NCI-H345 (cell line): ENCODE results near the gene LIMS2.

Source experiments
- DNase-seq: peaks from one replicate; lab custom pipeline; 2025; lab: John Stamatoyannopoulos, UW

Gene LIMS2

DNA sequence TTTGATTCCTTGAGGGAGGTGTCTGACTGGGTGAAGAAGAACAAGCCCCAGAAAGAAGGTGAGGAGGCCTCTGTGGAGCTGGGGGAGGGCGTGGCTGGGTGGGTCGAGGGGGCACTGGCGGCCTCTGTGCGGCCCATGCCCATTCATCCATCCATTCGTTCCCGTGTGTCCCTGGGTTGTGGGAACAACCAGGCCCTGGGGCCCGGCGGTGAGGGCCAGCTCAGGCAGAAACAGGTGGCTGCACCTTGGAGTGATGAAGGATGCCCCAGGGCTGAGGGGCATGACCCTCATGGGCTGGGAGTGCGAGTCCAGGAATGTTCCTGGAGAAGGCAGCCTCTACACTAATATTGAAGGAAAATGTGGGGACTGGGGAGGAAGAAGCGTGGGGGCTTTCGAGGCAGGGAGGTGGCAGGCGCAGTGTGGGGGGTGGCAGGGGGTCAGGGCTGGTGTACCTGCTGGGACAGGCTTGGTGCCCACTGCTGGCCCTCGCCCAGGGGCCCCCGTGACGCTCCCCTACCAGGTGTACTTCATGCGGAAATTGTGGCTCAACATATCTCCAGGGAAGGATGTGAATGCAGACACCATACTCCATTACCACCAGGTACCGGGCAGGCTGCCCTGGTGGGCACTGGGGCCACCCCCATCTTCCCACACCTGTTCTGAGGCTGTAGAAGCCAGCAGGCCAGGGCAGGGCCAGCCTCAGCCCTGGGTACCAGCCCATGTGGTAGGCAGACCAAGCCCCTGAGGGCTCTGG lies 40.5 kb downstream of the LIMS2 start:
- no peak for DNase-seq

DNA sequence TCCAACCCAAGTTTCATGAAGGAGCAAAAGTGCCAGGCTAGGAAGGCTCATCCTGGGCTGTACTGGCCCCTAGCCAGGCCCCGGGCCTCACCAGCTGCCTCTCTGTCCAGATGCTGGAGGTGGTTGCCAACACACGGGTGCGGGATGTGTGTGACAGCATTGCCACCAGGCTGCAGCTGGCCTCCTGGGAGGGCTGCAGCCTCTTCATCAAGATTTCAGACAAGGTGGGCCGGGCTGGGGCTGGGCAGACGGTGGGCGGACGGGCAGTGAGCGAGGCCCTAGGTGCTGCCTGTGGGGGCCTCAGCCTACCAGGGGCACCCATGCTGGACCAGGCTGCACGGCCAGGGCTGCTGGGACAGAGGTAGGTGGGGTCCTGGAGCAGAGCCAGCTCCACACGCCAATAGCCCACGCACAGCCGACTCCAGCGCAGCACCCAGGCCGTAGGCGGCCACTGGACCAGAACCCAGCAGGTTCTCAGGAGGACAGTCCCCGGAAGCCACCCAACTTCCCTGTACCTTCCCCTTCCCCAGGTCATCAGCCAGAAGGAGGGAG lies 41.2 kb downstream of the LIMS2 start:
- no peak for DNase-seq

DNA sequence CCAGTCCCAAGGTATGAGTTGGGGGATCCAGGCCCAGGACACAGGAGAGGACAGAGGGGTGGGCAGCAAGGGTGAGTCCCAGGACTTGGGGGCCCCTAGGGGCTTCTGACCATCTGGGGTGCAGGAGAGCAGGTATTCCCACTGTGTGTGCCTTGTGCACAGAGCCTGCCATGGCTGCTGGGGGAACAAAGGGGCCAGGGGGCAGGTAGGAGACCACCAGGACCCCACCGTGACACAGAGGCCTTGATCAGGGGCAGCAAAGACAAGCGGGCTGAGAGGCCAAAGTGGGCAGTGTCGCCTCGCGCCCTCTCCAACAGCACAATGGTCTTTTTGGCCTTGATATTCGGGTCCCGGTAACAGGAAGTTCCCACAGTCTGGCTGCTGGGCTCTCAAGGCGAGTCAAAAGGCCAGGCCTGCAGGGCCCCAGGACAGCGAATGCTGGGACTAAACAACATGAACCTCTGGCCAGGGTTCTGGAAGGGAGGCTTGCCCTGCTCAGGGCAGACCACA lies 41.7 kb downstream of the LIMS2 start:
- no peak for DNase-seq

DNA sequence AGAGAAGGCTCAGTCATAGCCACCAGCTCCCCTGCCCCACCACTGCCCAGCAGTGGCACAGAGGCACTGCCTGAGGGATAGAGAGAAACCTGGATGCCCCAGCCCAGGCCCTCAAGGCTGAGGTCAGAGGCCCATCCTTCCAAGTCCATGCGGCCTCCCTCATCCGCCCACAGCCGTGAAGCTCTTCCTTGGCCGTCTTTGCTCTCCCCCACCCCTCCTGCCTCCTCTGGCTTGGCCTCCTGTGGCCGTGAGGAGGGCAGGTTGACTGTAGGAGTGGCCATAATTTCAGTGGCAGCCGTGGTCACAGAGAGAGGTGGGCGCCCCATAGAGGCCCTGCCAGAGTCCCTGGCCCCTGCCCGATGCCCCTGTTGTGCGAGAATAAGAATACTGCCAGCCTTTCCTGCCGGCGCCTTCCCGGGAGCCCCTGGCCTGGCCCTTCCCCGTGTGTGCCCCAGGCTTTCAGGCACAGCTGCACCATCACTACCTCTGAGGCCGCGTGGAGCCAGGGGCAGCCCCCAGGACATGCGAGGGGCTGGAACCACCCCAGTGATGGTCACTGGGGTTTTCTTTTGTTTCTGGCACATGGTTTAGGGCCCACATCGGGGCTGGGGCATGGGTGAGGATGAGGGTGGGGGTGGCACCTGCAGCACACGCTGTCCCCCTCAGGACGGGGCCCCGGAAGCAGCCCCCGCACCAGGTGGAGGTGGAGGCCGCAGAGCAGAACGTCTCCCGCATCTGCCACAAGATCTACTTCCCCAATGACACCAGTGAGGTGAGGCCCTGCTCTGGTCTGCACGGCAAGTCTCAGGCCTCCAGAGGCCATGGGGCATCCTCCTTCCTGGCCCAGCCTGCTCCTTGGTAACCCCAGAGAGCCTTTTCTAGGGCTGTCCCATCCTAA lies 42.5 kb downstream of the LIMS2 start:
- no peak for DNase-seq

DNA sequence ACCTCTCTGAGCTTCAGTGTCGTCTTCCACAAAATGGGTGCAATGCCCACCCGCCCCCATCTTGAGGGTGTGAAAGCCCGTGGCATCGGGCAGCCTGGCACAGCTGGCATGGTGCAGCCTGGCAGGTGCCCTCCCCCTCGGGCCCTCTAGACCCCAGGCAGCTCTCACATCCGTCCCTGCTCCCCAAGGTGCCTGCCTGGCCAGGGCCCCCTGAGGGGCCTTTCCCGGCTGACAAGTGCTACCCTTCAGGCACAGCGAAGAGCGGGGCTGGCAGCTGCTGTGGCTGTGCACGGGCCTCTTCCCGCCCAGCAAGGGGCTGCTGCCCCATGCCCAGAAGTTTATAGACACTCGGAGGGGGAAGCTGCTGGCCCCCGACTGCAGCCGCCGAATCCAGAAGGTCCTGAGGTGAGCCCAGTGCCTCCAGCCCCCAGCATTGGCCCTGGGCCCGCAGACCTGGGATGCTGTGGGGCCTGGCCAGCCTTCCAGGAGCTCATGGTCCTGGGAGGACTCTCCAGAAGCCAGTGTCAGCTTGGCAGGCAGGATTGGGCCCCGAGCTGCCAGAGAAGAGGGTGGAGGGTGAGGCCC lies 43.2 kb downstream of the LIMS2 start:
- DNase-seq: no peak

DNA sequence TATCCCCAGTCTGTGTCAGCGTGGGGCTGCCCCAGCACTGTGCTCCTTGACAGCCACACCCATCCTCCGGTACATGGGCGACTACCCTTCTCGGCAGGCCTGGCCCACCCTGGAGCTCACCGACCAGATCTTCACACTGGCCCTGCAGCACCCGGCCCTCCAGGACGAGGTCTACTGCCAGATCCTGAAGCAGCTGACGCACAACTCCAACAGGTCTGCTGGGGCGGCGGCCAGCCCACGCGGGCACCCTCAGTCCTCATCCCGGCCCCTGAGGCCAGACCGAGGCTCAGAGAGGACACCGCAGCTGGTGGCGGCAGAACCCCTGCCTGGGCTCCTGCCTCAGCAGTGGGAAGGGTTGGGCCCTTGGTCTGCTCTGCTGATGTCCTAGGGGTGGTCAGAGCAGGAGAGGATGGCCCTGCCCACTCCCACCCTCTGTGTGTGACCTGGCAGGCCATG lies 43.8 kb downstream of the LIMS2 start:
- no peak for DNase-seq

DNA sequence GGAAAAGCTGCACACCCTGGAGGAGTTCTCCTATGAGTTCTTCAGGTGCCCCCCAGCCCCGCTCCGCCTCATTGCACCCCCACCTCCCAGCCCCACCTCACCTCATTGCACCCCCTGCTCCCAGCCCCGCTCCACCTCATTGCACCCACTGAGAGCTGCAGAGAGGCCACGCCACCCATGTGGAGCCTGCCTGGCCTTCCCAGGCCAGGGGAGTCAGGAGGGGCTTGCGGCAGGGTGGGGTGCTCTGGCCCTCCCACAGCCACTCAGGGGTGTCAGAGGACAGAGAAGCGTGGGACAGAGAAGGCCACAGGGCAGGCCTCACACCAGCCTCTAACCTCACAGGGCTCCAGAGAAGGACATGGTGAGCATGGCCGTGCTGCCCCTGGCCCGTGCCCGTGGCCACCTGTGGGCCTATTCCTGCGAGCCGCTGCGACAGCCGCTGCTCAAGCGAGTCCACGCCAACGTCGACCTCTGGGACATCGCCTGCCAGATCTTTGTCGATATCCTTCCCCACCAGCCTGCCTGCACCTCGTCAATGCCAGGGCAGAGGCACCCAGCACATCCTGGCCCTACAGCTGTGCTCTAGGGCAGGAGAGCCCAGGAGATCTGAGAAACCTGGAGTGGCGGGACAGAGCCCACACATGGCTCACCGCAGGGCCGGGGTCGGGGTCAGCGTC lies 44.3 kb downstream of the LIMS2 start:
- no peak for DNase-seq

DNA sequence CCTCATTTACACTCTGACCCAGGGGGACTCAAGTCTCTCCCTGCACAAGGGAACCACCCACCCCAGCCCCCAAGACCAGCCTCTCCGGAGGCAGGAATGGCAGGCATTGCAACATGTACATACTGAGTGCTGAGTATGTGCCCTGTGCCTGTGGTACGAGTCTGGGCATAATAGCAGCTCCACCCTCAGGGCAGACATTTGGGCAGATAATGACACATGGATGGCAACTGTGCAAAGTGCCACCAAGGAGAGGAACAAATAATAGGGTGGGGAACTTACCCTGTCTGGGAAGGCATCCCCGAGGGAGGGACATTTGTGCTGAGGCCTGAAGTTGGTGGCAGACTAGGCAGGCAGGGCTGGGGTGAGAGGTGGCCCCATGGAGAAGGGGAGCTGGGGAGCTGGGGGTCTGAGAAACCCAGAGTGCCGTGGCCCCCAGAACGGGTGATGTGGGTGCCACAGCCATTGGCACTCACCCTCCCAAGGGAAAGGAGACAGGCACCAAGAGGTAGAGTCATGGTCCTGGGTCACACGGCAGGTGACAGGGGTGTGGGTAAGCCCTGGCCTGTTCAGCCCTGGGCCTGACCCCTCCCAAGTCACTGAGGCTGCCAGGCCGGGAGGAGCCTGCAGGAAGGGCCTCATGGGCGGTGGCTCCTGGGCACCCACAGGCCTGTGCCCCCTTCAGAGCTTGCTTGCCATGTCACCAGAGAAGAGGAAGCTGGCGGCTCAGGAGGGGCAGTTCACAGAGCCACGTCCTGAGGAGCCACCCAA lies 45.0 kb downstream of the LIMS2 start:
- no peak for DNase-seq

DNA sequence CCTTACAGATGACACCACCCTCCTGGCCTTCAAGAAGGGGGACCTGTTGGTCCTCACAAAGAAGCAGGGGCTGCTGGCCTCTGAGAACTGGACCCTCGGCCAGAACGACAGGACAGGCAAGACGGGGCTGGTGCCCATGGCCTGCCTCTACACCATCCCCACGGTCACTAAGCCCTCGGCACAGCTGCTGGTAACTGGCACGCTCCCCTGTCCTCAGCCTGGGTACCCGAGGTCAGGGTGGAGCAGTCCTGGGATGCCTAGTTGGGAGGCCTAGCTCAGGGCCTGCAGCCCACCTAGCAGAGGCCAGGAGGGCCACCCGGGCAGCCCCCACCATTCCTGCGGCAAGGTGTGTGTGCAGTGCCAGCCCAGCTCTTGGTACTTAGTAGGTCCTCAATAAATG lies 45.7 kb downstream of the LIMS2 start:
- no peak for DNase-seq

DNA sequence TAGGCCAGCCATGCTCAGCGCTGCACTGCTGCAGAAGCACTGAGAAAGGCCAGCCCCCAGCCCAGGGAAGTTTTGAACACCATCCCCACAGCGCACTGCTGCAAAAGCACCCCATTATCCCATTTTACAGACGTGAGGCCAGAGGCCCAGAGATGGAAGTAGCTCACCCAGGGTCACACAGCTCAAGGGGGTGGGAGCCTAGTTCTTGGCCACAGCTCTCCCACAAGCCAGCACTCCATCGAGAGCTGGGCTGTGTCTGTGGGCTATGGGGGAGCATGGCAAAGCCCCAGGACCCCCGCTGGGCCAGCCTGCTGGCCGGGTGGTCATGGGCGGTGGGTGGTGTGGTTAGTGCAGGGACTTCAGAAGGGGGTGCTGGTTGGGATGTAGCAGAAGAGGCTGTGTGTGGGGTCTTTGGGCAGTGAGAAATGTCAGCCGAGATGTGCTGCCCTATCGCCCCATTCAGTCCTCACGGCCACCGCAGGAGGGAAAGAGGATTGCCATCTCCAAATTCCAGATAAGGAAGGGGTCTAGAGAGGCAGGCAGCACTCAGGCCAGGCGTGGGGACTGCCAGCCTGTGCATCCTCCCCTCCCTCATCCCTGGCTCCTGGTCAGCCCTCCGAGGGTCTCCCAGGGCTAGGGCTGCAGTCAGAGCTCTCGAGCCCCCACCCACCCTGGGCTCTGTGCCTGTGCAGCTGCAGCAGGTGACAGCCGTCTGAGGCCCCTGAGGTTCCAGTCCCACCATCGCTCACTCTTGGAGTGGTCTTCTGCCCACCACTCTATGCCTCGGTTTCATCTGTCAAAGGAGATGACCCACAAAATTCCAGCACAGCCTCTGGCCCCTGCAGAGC lies 46.3 kb downstream of the LIMS2 start:
- DNase-seq: no peak

DNA sequence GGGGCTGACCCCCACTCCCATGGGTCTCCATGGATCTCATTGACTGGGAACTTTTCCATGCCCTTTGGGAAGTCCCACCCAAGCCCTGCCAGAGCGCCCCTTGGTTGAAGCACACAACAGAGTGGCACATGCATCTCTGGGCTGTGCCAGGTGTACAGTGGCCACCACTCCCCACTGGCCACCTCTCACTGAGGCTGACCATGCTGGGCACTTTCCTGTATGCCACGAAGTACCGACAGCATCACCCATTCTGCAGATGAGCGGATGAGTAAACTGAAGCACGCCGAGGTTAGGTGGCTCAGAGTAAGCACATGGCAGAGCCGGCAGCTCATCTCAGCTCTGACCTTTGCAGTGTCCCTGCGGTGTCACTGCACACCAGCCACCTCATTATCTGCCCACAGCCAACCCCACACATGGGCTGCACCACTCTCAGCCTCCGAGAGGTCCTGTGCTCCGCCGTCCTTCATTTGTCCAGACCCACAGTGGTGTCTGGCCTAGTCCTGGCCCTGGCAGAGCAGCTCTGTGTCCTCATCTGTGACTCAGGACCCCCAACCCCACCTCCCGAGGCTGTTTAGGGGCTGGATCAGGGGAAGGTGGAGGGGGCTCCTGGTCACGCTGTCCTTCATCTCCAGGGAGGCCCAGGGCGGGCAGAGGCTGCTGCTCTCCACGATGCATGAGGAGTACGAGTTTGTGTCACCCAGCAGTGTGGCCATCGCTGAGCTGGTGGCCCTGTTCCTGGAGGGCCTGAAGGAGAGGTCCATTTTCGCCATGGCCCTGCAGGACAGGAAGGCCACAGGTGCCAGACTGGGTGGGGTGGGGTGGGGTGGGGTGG lies 47.4 kb downstream of the LIMS2 start:
- no peak for DNase-seq

DNA sequence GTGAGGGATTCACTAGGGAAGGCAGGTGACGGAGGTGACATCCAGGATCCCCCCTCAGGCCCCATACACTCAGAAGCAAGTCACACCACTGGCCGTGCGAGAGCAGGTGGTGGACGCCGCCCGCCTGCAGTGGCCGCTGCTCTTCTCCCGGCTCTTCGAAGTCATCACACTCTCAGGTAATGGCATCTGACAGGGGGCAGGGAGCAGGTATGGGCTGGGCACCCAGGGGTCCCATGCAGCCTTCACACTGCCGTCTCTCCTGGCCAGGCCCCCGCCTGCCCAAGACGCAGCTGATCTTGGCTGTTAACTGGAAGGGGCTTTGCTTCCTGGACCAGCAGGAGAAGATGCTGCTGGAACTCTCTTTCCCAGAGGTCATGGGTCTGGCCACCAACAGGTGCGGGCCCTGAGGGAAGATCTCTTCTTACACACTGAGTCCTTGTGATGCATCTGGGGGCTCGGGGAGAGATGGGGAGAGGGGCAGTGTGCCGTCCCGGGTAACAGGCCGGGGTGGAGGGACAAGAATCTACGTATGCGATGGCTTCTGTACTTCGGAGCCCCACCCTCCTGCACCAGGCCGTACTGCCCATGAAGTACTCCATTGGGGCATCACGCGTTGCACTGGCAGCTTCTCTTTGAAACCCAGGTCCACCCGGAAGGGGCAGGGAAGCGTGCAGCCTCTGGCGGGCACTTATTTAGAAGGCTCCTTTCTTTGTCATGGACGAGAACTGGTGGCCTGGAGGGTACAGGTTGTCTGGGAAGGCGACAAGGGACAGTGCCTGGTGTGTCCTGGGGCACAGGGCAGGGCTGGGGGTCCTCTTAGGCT lies 48.2 kb downstream of the LIMS2 start:
- DNase-seq: no peak

DNA sequence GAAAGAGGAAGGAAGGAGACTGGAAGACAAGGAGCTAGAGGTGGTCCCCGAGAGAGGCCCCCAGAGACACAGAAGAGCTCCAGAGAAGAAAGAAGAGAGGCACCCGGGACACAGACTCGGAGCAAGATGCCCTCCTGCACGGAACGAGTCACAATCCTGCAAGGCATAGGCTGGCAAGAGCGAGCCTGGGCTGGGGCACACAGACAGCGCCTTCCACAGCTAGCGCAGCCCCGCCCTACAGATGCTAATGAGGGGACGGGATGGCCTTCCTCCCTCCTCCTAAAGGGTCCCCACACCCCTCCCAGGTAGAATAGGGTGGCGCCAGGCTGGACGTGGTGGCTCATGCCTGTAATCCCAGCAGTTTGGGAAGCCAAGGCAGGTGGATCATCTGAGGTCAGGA lies 49.2 kb downstream of the LIMS2 start:
- DNase-seq: no peak

DNA sequence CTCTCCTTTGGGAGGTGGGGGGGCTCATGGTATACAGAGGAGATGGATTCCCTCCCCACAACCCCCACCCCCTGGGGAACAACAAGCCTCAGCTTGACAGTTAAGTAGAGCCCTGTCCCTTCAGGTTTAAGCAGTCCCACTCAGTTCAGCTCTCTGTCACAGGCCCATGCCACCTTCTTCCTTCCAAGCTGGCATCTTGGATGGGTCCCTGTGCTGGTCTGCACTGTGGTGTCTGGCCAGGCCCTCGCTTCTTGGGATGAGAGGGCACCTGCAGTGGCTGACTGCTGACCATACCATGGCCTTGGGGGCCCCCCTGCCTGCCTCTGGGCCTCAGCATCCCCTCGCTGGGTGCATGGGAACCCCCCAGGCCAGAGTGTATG lies 49.8 kb downstream of the LIMS2 start:
- no peak for DNase-seq

DNA sequence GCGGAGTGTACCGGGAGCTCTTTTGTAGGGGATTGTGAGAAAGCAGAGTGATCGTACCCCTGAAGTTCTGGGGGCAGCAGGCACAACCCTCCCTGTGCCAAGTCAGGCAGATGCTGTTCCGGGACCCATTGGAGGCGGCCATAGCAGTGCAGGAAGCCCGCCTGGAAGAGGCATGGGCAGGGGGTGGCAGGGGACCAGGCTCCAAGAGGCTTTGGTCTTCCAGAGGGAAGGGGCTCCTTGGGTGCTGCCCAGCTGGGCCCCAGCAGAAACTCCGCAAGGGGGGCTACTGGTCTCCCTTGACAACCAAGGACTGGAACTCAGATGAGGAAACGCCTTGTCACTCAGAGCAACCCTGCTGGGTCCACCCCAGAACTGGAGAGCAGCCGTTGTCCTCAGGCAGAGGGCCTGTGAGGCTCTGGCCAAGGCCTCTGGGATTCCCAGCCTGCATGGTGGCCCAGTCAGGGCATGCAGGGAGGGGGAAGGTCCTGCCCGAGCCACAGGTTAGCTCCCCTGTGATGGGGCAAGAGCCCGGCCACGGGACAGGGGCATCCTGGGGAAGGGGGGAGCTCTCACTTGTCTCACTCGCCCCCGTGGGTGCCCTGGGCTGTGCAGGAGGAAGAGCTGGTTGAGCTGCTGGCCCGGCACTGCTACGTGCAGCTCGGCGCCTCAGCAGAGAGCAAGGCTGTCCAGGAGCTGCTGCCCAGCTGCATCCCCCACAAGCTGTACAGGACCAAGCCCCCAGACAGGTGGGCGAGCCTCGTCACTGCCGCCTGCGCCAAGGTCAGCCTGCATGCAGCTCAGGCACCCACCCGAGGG lies 50.4 kb downstream of the LIMS2 start:
- no peak for DNase-seq

DNA sequence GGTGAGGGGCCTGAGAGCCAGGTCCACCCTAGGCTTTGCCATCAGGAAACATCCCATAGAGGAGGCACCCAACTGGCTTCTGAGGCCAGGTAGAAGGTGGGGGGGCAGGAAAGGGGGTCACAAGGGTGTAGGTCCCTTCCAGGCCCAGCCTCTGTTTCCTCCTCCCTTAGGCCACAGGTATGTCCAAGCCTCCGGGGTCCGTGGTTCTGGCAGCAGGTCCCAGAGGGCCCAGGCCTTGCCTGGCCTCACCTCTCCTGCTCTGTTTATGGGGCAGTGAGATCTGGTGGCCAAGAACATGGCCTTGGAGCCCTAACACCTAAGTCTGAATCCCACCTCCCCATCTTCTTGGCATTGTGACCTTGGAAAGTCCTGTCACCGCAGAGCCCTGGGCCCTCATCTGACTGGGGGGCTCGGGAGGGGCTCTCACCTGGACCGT lies 51.0 kb downstream of the LIMS2 start:
- no peak for DNase-seq
